Aorta (tissue), 5 donors: ENCODE data around the gene WBP4. TPM values are rescaled to one million over a fixed set of nuclear protein-coding genes. Genes with fewer than 3 reads are reported as not detected.
"Not testable (repeated sequence)": the region's sequence is repeated elsewhere in the genome, so short reads cannot be mapped to it uniquely, and the experiment has no call there.

Experiments used
- ATAC-seq: fragments of 200-7000 bp; cut with Tn5 transposase; one replicate; pipeline ENCODE4 v1.9.1; 2022; ENCODE audit warnings: moderate library complexity; ENCODE audit not compliant: low FRiP score
- DNase-seq, 2 donors: peaks; one replicate each; pipeline ENCODE4 v3.0.0-alpha.2; 2020
- H3K27ac ChIP-seq, 2 donors: one replicate each; pipeline ENCODE4 v1.5.1; 2013; ENCODE audit warnings: low read length in 2 of 2, mild to moderate bottlenecking in 2 of 2, moderate library complexity in 2 of 2, control low read depth in 1 of 2, inconsistent platforms in 1 of 2, low read depth in 1 of 2
- H3K27me3 ChIP-seq, 2 donors: one replicate each; pipeline ENCODE4 v1.6.1; 2013; ENCODE audit warnings: control low read depth in 1 of 2, low read length in 1 of 2, mild to moderate bottlenecking in 1 of 2, moderate library complexity in 1 of 2; ENCODE audit not compliant: insufficient read depth in 2 of 2, control insufficient read depth in 1 of 2
- H3K36me3 ChIP-seq, 2 donors: one replicate each; pipeline ENCODE4 v1.6.1; 2013; ENCODE audit warnings: control low read depth in 1 of 2, low read length in 1 of 2, mild to moderate bottlenecking in 1 of 2; ENCODE audit not compliant: insufficient read depth in 2 of 2, control insufficient read depth in 1 of 2
- H3K4me1 ChIP-seq, 2 donors: one replicate each; pipeline ENCODE4 v1.6.1; 2013; ENCODE audit warnings: low read length in 2 of 2, control low read depth in 1 of 2, mild to moderate bottlenecking in 1 of 2, moderate library complexity in 1 of 2; ENCODE audit not compliant: insufficient read depth in 2 of 2, control insufficient read depth in 1 of 2
- H3K4me3 ChIP-seq, 2 donors: one replicate each; pipeline ENCODE4 v1.5.1; 2013; ENCODE audit warnings: low read length in 2 of 2, control low read depth in 1 of 2, mild to moderate bottlenecking in 1 of 2
- H3K9me3 ChIP-seq: one replicate; pipeline ENCODE4 v1.6.1; 2013; ENCODE audit warnings: mild to moderate bottlenecking, low read length; ENCODE audit not compliant: control insufficient read depth
- WGBS, 2 donors: extraction: QIAGEN DNeasy Blood & Tissue Kit; methylation state at CpG; one replicate each; pipeline ENCODE4 v1.1.7; 2013; 5-methylcytosine and 5-hydroxymethylcytosine counted together
- intact Hi-C, 2 donors: fragments of 100-400 bp; cut with DNase I; formaldehyde crosslinking; loops; one replicate each; pipeline versions ENCODE4 v1.14.2 to v1.15.0; 2022
- polyA plus RNA-seq, 2 donors: library from polyadenylated mRNA; stranded (reverse); fragments of 200-250 nt; gene quantifications; one replicate each; pipeline ENCODE4 v1.2.3, GENCODE V29; 2013
- total RNA-seq, 2 donors: library from RNA; stranded (reverse); fragmentation: NEBNext Ultra II Directional; extraction: Animal tissue kit (Norgen Biotek cat#: 25700); gene quantifications; one replicate each; pipeline ENCODE4 v1.2.1, GENCODE V29; 2021
- donor health status: healthy with polysubstance abuse.
- donor health status: Bipolar disorder and iron deficiency.
- donor health status: DM: no; HTN: no; CAD: no.
- donor health status: DM: no; HTN: no; CAD: no.
- donor health status: DM: yes; HTN: yes; CAD: no.

Gene WBP4
- total and polyA plus RNA-seq, 4 donors, result 9.9 to 17.9 (median 12.7) TPM

DNA sequence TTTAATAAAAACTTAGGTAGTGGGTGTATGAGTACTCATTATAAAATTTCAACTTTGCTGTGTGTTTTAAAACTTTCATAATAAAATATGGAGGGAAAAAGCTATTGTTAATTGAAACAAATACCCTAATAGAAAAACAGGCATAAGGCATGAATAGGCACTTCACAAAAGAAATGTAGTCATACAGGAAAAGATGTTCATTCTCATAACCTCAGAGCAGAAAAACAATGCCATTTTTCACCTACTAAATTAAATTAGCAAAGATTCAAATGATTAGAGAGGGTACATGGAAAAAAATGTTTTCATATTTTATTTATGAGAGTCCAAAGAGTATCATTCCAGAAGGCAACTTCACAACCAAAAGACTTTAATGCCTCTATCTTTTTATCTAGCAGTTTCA, 21.6 kb upstream of the WBP4 start:
- no peak overlapping the region for H3K4me3 ChIP-seq
- no peak overlapping the region for H3K27ac ChIP-seq
- no peaks in the 10 kb centered on the region for H3K9me3 ChIP-seq
- ATAC-seq (no peak), DNase-seq (no peak)
- H3K36me3 ChIP-seq, result no peaks in the 10 kb centered on the region
- peaks cover 0 to 3% of the 10 kb centered on the region in 2 donors for H3K4me1 ChIP-seq
- intact Hi-C loops, result no loop called here
- no peaks in the 10 kb centered on the region for H3K27me3 ChIP-seq

DNA sequence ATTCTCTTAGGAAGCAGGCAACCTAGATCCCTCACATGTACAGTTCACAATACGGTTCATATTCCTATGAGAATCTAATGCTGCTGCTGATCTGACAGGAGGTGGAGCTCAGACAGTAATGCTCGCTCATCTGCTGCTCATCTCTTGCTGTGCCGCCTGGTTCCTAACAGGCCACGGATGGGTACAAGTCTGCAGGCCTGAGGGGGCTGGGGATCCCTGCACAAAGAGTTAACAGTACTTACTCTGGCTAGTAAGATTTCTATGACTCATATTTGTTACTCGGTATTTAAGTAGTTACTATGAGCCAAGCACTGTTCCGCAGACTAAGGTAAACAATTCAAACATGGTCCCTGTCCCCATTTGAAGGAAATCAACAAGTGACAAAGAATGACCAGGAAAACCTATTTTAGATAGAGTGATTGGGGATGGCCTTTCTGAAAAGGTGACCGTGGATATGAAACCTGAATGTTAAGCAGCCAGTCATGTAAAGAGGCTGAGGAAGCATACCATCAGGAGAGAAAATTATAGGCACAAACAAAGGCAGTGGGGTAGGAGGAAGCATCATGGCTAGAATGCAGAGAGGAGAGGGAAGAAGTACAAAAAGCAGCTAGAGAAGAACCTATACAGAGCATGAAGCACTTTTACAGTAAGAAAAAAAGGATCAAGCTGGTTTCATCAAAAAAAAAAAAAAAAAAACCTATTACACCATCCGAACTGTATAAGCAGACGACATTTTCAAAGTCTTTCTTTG, 20.6 kb upstream of the WBP4 start:
- H3K4me3 ChIP-seq, result no peak overlapping the region
- H3K27ac ChIP-seq, result no peak overlapping the region
- no peaks in the 10 kb centered on the region for H3K27me3 ChIP-seq
- no peaks in the 10 kb centered on the region for H3K9me3 ChIP-seq
- intact Hi-C loops, result no loop called here
- 57 to 65% methylated on average over 9 of the region's 9 CpGs for whole genome bisulfite sequencing, 2 donors
- no peaks in the 10 kb centered on the region for H3K36me3 ChIP-seq
- H3K4me1 ChIP-seq, result no peaks in the 10 kb centered on the region
- no peak for DNase-seq
- no peak for ATAC-seq

DNA sequence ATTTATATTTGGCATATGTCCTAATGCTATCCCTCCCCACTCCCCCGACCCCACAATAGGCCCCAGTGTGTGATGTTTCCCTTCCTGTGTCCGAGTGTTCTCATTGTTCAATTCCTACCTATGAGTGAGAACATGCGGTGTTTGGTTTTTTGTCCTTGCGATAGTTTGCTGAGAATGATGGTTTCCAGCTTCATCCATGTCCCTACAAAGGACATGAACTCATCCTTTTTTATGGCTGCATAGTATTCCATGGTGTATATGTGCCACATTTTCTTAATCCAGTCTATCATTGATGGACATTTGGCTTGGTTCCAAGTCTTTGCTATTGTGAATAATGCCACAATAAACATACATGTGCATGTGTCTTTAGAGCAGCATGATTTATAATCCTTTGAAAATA, 18.9 kb upstream of the WBP4 start:
- H3K27ac ChIP-seq, H3K9me3 ChIP-seq, H3K4me3 ChIP-seq, H3K27me3 ChIP-seq, intact Hi-C loops, ATAC-seq, H3K36me3 ChIP-seq, H3K4me1 ChIP-seq, DNase-seq: not testable (repeated sequence)
- WGBS, 2 donors, result 93 to 94% methylated on average over 2 to 3 of the region's 4 CpGs

- no peak overlapping the region for H3K4me3 ChIP-seq
- H3K9me3 ChIP-seq, result no peaks in the 10 kb centered on the region
- no peak overlapping the region for H3K27ac ChIP-seq
- H3K4me1 ChIP-seq, result peaks cover 3 to 6% of the 10 kb centered on the region in 2 donors
- H3K27me3 ChIP-seq, result no peaks in the 10 kb centered on the region
- intact Hi-C loops, result no loop called here
- no peak for DNase-seq
- no peak for ATAC-seq
- 98 to 100% methylated on average over 5 of the region's 5 CpGs for WGBS, 2 donors
- no peaks in the 10 kb centered on the region for H3K36me3 ChIP-seq
These were observed 12.7 kb upstream of the WBP4 start for GRCh38 chr13:41048640-41049039.

GRCh38 chr13:41049480-41050440, 11.5 kb upstream of the WBP4 start:
- no peak overlapping the region for H3K27ac ChIP-seq
- no peaks in the 10 kb centered on the region for H3K9me3 ChIP-seq
- H3K4me1 ChIP-seq, result peaks cover 3 to 8% of the 10 kb centered on the region in 2 donors
- 89% methylated on average over 4 of the region's 4 CpGs for WGBS, 2 donors
- DNase-seq, result no peak
- intact Hi-C loops, result loop anchor here (10.0 kb wide), 2 partner anchors 65 to 125 kb away; no protein-coding TSS in a partner anchor
- H3K4me3 ChIP-seq, result no peak overlapping the region
- H3K27me3 ChIP-seq, result no peaks in the 10 kb centered on the region
- H3K36me3 ChIP-seq, result no peaks in the 10 kb centered on the region
- no peak for ATAC-seq

DNA sequence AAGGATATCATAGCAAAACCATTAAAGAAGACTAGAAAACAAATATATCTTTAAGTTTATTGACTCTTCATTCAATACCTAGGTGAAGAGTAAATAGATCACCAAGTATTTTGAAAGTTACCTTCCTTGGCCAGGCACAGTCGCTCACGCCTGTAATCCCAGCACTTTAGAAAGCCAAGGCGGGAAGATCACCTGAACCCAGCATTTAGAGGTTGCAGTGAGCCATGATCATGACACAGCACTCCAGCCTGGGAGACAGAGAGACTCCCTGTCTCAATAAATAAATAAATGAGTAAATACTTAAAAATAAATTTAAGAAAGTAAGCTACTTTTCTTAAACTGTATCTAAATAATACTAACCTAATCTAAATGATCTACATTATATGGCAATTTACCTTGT, 8.9 kb upstream of the WBP4 start:
- Histone ChIP-seq H3K36me3 (no peaks in the 10 kb centered on the region), H3K4me1 (peaks cover 4 to 8% of the 10 kb centered on the region in 2 donors), H3K9me3 (no peaks in the 10 kb centered on the region), H3K27ac (peak overlapping the region in 1 of 2 donors; percentile 51), H3K4me3 (no peak overlapping the region), H3K27me3 (no peaks in the 10 kb centered on the region)
- DNase-seq, result no peak
- ATAC-seq, result no peak
- intact Hi-C loops, result loop anchor here (10.0 kb wide), 2 partner anchors 68 to 128 kb away; no protein-coding TSS in a partner anchor
- WGBS, 2 donors, result 94 to 97% methylated on average over 3 of the region's 3 CpGs

DNA sequence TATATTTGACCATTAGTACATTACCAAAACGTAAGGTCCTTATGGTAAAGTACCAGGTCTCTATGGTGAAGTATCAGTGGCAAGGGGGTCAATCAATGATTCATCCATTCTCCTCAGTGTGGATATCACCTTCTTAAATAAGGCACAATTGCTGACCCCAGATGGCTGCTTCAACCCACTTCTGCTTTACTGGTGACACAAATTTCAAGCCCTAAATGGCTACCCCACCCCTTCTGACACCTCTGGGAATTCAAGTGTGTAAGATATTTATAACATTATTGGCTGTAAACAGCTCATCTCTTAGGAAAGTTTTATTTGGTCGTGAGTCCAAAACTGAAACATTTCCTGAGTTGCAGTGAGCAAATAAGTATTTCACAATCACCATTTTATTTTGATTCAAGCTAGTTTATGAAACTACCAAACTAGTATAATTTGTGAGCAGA, 7.9 kb upstream of the WBP4 start:
- intact Hi-C loops, result loop anchor here (10.0 kb wide), 2 partner anchors 69 to 129 kb away; no protein-coding TSS in a partner anchor
- Histone ChIP-seq H3K4me3 (no peak overlapping the region), H3K9me3 (no peaks in the 10 kb centered on the region), H3K27me3 (no peaks in the 10 kb centered on the region), H3K27ac (peak overlapping the region in 1 of 2 donors; percentile 8), H3K36me3 (no peaks in the 10 kb centered on the region), H3K4me1 (peaks cover 4 to 11% of the 10 kb centered on the region in 2 donors)
- DNase-seq, result no peak
- WGBS, 2 donors, result 49 to 50% methylated on average over 2 of the region's 2 CpGs
- ATAC-seq, result peak; percentile 81

GRCh38 chr13:41054212-41054877, 7.0 kb upstream of the WBP4 start:
- H3K4me3 ChIP-seq, result no peak overlapping the region
- ATAC-seq (peak; percentile 55), DNase-seq (no peak)
- WGBS, 2 donors, result 29 to 32% methylated on average over 9 of the region's 9 CpGs
- no peaks in the 10 kb centered on the region for H3K27me3 ChIP-seq
- H3K4me1 ChIP-seq, result peaks cover 4 to 6% of the 10 kb centered on the region in 2 donors
- H3K27ac ChIP-seq, result no peak overlapping the region
- no peaks in the 10 kb centered on the region for H3K9me3 ChIP-seq
- no peaks in the 10 kb centered on the region for H3K36me3 ChIP-seq
- intact Hi-C loops, result loop anchor here (10.0 kb wide), 2 partner anchors 70 to 130 kb away; no protein-coding TSS in a partner anchor
